ENCODE data around the gene RPL4.
A peak's percentile ranks its signal among the peaks of the same experiment; 100 is the strongest.
"Not testable (repeated sequence)": the region's sequence is repeated elsewhere in the genome, so short reads cannot be mapped to it uniquely, and the experiment has no call there.

RPL4 gene

DNA sequence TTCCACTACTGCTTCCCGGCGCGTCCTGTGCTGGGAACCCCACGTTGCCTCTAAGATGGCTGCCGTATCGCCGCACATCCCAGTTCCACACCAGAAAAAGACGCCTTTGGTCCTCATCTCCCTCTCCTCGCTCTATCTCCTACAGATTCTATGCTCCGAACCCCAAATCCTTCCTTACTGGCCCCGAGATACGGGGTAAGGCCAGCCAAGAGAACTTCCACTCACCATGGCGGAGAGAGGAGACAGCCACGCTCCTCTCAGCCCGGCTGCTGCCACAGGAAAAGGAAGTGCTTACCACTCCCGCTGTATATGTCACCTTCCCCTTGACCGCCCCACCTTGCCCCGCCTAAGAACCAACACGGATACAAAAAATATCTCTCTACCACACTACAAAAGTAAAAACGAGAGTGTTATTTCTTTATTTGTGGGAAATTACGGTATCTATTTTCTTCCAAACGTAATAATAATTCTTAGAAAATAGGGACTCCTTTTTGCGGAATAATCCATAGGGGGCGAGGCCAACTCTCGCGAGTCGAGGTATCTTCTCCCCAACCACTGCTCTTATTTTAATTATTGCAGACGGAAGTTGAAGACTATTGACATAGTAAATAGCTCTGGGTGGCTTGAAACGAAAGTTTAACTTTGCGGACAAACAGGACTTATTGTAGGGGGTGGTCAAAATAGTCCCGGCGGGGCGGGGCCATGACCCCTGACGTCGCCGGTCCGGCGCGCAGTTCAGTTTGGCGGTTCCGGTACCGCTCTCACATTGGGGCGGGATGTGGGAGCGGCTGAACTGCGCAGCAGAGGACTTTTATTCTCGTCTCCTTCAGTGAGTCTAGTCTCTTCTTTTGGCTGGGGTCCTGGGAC lies at the start of gene RPL4, which contains the start of gene ZWILCH:
TSS of gene RPL4 (minus strand) at position 293 of the 867 bp plus-strand sequence. CDS start at position 228, 65 bp downstream.
TSS of gene ZWILCH (plus strand) at position 764 of the 867 bp plus-strand sequence. CDS start at position 777, 13 bp downstream.
- FAIRE-seq (no peak), DNase-seq (ENCODE audit: insufficient read length, low spot score) (peak; percentile 41)
- TF ChIP-seq POLR2A (IDR thresholded peaks at IDR 0.05; ENCODE audit: low read depth, low read length) = peak; percentile 96

DNA sequence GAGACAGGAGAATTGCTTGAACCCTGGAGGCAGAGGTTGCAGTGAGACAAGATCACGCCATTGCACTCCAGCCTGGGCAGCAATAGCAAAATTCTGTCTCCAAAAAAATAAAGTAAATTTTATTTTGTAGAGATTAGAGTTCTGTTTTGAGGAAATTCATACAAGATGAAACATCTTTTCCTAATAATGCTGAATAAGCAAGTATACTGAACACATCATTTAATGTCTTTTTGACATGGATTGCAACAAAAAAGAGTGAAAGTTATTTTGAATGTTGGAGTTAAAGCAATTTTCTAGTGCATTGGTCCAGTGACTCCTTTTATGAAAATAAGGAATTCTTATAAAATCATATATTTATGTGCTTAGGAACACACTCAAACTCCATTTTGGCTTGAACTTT lies 40.6 kb upstream of the RPL4 start:
- no peak for DNase-seq (ENCODE audit: insufficient read length, low spot score)
- FAIRE-seq = no peak
- TF ChIP-seq POLR2A (IDR thresholded peaks at IDR 0.05; ENCODE audit: low read depth, low read length) = no peak

DNA sequence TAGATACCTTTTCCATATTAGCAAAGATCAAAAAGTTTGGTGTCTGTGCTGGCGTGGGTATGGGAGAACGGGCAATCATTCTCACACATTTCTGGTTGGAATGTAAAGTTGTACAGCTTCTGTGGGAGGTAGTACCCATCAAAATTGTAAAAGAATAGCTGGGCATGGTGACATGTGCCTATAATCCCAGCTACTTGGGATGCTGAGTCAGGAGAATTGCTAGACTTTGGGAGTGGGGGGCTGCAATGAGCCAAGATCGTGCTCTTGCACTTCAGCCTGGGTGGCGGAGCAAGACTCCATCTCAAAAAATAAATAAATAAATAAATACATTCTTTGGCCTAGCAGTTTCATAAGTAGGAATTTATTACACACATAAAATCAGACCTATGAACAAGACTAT lies 38.2 kb upstream of the RPL4 start:
- no peak for DNase-seq (ENCODE audit: insufficient read length, low spot score)
- FAIRE-seq = no peak
- no peak for TF ChIP-seq POLR2A (IDR thresholded peaks at IDR 0.05; ENCODE audit: low read depth, low read length)

DNA sequence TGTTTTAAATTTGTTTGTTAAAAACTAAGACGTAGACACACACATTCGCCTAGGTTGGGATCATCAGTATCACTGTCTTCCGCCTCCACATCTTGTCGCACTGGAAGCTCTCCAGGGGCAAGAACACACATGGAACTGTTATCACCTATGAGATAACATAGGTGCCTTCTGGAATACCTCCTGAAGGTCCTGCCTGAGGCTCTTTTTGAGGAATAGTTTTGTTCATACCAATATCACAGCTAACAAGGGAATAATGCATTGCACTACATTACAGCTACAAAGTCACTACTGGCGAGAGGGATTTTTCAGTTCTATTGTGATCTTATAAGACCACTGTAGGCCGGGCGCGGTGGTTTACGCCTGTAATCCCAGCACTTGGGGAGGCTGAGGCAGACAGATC lies 30.4 kb upstream of the RPL4 start:
- DNase-seq (ENCODE audit: insufficient read length, low spot score) (no peak), FAIRE-seq (no peak)
- TF ChIP-seq POLR2A (IDR thresholded peaks at IDR 0.05; ENCODE audit: low read depth, low read length) = no peak

DNA sequence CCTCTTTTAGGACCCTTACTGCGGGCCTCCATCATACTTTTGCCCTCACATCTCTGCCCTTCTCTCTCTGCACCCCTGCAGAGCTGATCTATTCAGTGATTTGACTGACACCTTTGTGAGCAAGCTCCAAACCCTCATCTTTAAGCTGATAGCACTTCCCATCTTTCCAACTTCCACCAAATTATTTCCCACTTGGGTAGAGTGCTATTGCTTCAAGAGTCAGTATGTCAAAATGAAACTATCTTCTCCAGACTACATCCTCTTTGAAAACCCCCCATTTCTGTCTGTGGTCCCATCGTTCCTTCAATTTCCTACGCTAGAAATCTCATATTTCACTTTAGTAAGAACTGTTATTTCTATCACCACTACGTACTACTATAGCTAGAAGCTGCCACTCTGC lies 20.2 kb upstream of the RPL4 start:
- TF ChIP-seq POLR2A (IDR thresholded peaks at IDR 0.05; ENCODE audit: low read depth, low read length) = no peak
- FAIRE-seq = no peak
- no peak for DNase-seq (ENCODE audit: insufficient read length, low spot score)

DNA sequence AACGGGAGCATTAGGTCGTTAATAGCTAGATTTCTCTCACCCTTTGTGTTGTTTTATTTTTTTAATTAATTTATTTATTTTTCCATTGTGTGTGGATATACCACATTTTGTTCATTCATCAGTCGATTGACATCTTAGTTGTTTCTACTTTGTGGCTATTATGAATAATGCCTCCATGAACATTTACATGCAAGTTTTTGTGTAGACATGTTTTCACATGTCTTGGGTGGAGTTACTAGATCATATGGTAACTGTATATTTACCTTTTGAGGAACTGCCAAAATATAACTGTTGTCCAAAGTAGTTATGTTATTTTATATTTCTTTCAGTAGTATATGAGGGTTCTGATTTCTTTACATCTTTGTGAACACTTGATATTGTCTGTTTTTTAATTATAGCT lies 19.3 kb upstream of the RPL4 start:
- no peak for FAIRE-seq
- TF ChIP-seq POLR2A (IDR thresholded peaks at IDR 0.05; ENCODE audit: low read depth, low read length) = no peak

DNA sequence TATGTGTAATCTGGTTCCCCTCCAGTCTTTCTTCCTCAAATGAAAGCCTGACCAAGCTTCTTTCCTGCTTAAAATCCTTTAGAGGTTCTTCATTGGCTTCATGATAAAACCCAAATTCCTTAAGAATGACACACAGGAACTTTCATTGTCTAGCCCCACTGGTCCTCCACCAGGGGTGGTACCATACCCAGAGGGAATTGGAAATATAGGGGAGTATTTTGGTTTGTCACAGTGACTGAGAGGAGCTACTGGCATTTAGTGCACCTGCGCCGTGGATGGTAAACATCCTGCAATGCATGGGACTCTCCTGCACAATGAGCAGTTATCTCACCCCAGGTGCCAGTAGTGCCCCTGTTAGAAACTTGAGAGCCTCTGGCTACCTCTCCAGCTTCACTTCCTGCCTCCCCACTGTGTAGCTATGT lies 11.3 kb upstream of the RPL4 start:
- FAIRE-seq (no peak), DNase-seq (ENCODE audit: insufficient read length, low spot score) (peak; percentile 31)
- no peak for TF ChIP-seq POLR2A (IDR thresholded peaks at IDR 0.05; ENCODE audit: low read depth, low read length)

More for the DNA sequence above, 19.3 kb upstream of the RPL4 start:
- DNase-seq (ENCODE audit: insufficient read length, low spot score) = no peak

DNA sequence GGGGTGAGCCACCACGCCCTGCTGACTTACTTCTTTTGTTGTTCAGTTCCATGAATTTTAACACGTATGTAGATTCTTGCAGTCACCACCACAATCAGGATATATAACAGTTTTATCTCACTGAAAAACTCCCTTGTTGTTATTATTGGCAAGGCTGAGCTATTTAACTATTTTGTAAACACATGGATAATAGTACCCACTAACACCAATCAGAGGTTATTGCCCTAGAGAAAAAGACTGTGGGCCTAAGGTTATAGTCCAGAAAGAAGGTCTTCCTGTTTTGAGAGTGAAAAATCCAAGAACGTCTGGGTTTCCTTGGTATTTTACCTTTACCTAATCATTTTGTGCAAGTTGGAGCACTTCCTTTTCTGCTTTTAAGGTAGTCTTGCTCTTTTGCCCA lies 9.9 kb upstream of the RPL4 start:
- DNase-seq (ENCODE audit: insufficient read length, low spot score) = no peak
- FAIRE-seq = no peak
- no peak for TF ChIP-seq POLR2A (IDR thresholded peaks at IDR 0.05; ENCODE audit: low read depth, low read length)

DNA sequence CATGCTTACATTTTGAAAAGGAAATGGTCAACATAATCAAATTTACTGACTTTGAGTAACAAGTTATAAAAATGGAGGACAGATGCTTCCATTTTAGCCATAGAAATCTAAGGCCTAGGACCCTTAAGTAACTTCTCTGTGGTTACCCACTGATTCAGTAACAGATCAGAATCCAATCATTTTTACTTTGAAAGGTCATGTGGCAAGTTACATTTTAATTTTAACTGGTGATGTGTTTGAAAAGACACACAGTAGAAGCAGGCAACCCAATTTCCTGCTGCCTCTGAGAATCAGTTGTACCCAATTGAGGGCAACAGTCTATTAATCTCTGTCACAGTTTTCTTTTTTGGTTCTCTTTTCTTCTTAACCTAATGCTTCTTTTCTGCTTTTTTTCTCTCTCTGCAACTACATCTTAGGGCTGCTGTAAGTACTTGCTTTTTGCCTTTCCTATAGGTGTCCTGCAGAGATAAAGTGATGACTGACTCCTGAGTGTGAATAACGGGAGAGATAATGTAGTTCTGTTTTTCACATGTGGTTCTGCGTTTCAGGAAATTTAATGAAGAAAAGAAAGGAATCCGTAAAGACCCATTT lies 3.7 kb upstream of the RPL4 start:
- no peak for FAIRE-seq
- no peak for DNase-seq (ENCODE audit: insufficient read length, low spot score)
- TF ChIP-seq POLR2A (IDR thresholded peaks at IDR 0.05; ENCODE audit: low read depth, low read length) = no peak

DNA sequence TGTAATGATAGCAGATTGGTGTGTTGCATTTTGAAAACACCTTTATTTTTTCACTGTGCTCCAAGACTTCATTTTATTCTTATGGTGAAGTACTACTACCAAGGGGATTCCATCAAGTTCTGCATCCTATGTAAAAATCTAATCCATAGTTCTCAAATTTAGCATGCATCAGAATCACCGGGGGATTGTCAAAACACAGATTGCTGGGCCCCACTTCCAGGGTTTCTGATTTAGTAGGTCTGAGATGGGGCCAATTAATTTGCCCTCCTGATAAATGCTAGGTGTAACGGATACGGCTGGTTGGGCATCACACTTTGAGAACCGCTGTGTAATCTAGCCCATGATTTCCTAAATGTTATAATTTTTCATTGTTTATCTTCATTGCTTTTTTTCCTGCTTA lies 1.2 kb upstream of the RPL4 start:
- no peak for TF ChIP-seq POLR2A (IDR thresholded peaks at IDR 0.05; ENCODE audit: low read depth, low read length)
- no peak for DNase-seq (ENCODE audit: insufficient read length, low spot score)
- no peak for FAIRE-seq

DNA sequence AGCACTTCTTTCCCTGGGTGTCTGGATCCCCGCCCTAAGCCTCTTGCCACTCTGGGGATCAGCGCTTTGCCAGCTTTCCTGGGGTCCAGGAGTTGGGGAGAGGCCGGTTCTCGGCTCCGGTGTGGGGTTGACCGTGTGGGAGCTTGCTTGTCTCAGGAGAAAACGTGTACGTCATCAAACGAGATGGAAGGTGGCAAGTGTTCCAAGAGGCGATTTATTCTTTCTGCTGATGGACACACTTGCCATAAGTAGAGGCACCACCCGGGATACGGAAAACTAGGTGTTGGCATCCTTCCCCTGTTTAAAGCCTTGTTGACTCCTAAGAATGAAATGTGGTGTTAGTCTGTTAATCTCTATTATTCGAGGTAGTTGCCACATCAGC lies 766 bp upstream of the RPL4 start:
- no peak for FAIRE-seq
- DNase-seq (ENCODE audit: insufficient read length, low spot score) = no peak
- no peak for TF ChIP-seq POLR2A (IDR thresholded peaks at IDR 0.05; ENCODE audit: low read depth, low read length)

DNA sequence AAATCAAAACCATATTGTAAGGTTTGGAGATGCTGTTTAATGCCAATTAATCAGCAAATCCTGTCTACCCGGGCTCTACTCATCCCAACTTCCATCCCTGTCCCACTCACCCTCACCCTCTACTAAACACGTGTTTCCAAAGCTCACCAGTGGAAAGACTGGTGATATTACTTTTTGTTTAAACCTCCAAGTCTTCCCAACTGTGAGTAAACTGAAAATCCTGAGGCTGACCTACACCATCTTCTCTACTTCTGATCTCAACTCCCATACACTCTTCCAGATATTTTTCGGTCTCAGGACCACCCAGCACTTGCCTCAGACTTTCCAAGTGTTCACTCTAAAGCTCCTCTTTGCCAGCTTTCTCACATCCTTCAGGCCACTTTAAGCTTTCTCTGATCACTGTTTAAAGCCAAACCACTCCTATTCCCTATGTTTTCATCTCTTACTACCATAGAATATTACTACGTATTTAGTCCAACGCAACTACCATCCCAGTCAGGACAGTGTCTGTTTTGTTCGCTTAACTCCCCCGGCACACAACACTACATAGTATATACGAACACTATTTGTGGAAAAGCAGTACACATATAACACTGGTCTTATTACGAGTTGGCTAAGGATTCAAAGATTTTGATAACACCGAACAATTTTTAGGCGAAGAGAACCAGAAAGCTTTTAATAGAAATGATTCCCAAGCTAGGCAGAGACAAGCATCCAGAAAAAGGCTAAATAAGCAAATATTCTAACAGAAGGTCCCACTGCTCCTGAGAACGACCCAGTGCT lies 684 bp downstream of the RPL4 start:
- no peak for FAIRE-seq
- no peak for TF ChIP-seq POLR2A (IDR thresholded peaks at IDR 0.05; ENCODE audit: low read depth, low read length)
- no peak for DNase-seq (ENCODE audit: insufficient read length, low spot score)

DNA sequence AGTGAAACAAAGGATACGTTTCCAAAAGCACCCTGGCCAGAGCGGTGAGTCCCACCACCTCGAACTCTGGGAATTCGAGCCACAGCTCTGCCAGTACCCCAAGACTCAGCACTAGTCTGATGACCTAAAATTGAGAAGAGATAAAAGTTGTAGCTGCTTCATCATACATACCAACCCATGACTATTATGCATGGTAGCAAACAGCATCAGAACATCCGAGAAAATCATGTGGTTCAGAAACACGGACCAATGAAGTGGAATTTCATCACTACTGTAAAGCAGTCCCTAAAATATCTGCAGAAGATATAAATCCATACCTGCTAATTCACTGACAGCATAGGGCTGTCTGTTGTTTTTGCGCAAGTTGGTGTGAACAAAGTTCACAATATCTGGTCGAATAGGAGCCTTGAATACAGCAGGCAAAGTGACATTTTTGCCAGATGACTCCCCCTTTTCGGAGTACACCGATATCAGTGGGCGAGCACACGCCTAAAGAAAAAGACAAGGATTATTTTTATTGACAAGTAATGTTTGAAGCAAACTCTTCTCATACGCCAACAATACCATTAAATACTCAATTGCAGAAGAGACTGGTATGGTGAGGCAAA lies 1.5 kb downstream of the RPL4 start:
- FAIRE-seq = not testable (repeated sequence)

DNA sequence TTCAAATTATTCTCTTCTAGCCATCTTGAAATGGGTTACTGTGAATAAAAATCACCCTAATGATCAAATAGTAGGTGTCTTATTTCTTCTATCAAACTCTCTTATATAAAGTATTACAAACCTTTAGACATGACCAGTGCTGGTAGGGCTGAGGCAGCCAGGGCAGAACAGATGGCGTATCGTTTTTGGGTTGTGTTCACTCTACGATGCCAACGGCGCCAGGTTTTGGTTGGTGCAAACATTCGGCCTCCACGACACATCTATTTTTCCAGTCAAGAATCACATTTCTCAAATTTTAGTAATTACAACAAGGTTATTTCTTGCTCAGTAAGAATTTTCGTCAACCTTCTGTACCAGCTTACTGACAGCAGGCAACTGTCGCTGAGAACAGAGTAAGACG lies 2.2 kb downstream of the RPL4 start:
- FAIRE-seq = no peak
- no peak for DNase-seq (ENCODE audit: insufficient read length, low spot score)
- no peak for TF ChIP-seq POLR2A (IDR thresholded peaks at IDR 0.05; ENCODE audit: low read depth, low read length)

More for the DNA sequence above, 1.5 kb downstream of the RPL4 start:
- DNase-seq (ENCODE audit: insufficient read length, low spot score) = not testable (repeated sequence)

DNA sequence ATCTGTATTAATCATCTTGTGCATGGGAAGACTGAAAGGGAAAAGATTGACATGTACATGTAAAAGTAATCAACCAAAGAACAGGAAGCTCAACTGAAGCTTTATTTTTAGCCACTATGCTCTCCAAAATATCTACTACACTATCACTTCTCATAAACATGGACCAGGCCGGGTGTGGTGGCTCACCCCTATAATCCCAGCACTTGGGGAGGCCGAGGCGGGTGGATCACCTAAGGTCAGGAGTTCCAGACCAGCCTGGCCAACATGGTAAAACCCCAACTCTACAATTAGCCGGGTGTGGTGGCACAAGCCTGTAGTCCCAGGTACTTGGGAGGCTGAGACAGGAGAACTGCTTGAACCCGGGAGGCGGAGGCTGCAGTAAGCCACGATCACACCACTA lies 4.3 kb downstream of the RPL4 start:
- not testable (repeated sequence) for FAIRE-seq; DNase-seq (ENCODE audit: insufficient read length, low spot score)

Data from H54 (cell line).